DND-41 (cell line): Measurements from ENCODE around the gene HNRNPU.

Experiments used
- ATAC-seq: fragments of 200-7000 bp; cut with Tn5 transposase; 3 replicates; pipeline ENCODE4 v1.9.1; 2021; ENCODE audit warnings: low read depth; ENCODE audit not compliant: insufficient read depth
- DNase-seq: peaks from one replicate; pipeline ENCODE4 v3.0.0-alpha.2; 2020
- H2AFZ ChIP-seq: 2 replicates; pipeline ENCODE4 v1.6.0; 2012; ENCODE audit warnings: low read depth, low read length
- H3K27ac ChIP-seq: 2 replicates; pipeline ENCODE4 v1.5.1; 2012; ENCODE audit warnings: low read length, inconsistent platforms
- H3K27me3 ChIP-seq: fragments of 200-600 bp; sonication (generic); 2 replicates; pipeline ENCODE4 v1.6.0; 2012; ENCODE audit warnings: low read length, mild to moderate bottlenecking, inconsistent platforms; ENCODE audit not compliant: insufficient read depth, poor library complexity
- H3K36me3 ChIP-seq: 2 replicates; pipeline ENCODE4 v1.5.1; 2012; ENCODE audit warnings: low read length, inconsistent platforms; ENCODE audit not compliant: insufficient read depth
- H3K4me1 ChIP-seq: 2 replicates; pipeline ENCODE4 v1.5.1; 2012; ENCODE audit warnings: mild to moderate bottlenecking, low read length; ENCODE audit not compliant: insufficient read depth
- H3K4me2 ChIP-seq: 2 replicates; pipeline ENCODE4 v1.6.0; 2012; ENCODE audit warnings: mild to moderate bottlenecking, moderate library complexity, low read length, inconsistent platforms; ENCODE audit not compliant: insufficient read depth
- H3K4me3 ChIP-seq, 2 experiments: fragments of 200-600 bp in 1 of 2; shearing (Covaris generic) in 1 of 2; 2 replicates each; pipeline ENCODE4 v1.5.1; 2012 to 2016; ENCODE audit warnings: inconsistent platforms in 2 of 2, low read length in 2 of 2, mild to moderate bottlenecking in 2 of 2, low read depth in 1 of 2, moderate library complexity in 1 of 2
- H3K79me2 ChIP-seq: 2 replicates; pipeline ENCODE4 v1.6.0; 2012; ENCODE audit warnings: low read length, inconsistent platforms; ENCODE audit not compliant: insufficient read depth
- H3K9ac ChIP-seq: 2 replicates; pipeline ENCODE4 v1.6.0; 2012; ENCODE audit warnings: low read depth, mild to moderate bottlenecking, inconsistent platforms, low read length, moderate library complexity
- H3K9me3 ChIP-seq: 2 replicates; pipeline ENCODE4 v1.5.1; 2012; ENCODE audit warnings: low read length, moderate library complexity, mild to moderate bottlenecking, inconsistent platforms; ENCODE audit not compliant: insufficient read depth, severe bottlenecking
- H4K20me1 ChIP-seq: 2 replicates; pipeline ENCODE4 v1.6.0; 2012; ENCODE audit warnings: low read length; ENCODE audit not compliant: insufficient read depth
- EZH2 ChIP-seq: IDR thresholded peaks from 3 replicates; pipeline ENCODE4 v1.6.1; 2012; ENCODE audit warnings: borderline replicate concordance, low read depth, mild to moderate bottlenecking, moderate library complexity, low read length, inconsistent platforms; ENCODE audit not compliant: severe bottlenecking
- TF ChIP-seq, protein P1 (sequence below): IDR thresholded peaks from 2 replicates; pipeline ENCODE4 v1.5.1; 2012; ENCODE audit warnings: borderline replicate concordance, low read length, moderate library complexity, mild to moderate bottlenecking; ENCODE audit not compliant: poor library complexity, severe bottlenecking; ENCODE audit errors: extremely low read depth

The HNRNPU gene

DNA sequence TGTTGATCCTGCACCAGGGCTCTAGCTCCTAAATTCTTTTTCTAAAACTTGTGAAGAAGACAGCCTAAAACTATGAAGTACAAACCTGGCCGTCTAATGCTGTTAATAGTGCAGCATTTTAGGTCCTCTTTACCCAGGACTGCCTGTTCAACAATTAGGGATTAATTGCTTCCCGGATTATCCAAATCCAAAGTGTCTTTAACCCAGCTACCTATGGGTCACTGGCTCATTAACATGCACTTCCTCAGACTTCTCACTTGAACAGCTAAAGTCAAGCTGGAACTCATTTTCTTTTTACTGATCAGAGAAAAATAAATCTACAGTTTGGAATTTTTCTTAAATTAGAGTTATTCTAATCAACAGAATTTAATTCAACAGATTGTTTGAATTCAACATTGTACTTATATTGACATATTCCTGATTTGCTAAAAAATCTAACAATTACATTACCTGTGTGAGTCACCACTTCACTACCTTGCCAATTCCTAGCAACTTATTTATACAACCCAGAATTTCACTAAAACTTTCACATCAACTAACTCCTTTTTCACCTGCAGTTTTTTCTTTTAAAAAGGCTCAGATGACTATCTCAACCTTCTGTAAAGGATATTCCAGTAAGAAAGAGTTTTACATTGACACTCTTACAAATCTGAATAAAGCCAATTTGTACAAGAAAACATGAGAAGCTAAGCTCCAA lies 3.3 kb downstream of the HNRNPU start:
- H2AFZ ChIP-seq, result no peak overlapping the region
- TF ChIP-seq EZH2, result no peak
- TF ChIP-seq, protein P1, sequence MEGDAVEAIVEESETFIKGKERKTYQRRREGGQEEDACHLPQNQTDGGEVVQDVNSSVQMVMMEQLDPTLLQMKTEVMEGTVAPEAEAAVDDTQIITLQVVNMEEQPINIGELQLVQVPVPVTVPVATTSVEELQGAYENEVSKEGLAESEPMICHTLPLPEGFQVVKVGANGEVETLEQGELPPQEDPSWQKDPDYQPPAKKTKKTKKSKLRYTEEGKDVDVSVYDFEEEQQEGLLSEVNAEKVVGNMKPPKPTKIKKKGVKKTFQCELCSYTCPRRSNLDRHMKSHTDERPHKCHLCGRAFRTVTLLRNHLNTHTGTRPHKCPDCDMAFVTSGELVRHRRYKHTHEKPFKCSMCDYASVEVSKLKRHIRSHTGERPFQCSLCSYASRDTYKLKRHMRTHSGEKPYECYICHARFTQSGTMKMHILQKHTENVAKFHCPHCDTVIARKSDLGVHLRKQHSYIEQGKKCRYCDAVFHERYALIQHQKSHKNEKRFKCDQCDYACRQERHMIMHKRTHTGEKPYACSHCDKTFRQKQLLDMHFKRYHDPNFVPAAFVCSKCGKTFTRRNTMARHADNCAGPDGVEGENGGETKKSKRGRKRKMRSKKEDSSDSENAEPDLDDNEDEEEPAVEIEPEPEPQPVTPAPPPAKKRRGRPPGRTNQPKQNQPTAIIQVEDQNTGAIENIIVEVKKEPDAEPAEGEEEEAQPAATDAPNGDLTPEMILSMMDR, result no peak
- H3K27ac ChIP-seq, result peak overlapping the region; percentile 31
- H3K36me3 ChIP-seq, result peaks cover 76% of the 10 kb centered on the region
- no peaks in the 10 kb centered on the region for H3K9me3 ChIP-seq
- H3K4me1 ChIP-seq, result peaks cover 68% of the 10 kb centered on the region
- peak overlapping the region; percentile 96 for H3K9ac ChIP-seq
- peak overlapping the region; percentile 75 for H3K4me2 ChIP-seq
- peak overlapping the region; percentile 64 to 66; a peak in 3 of 4 replicates for H3K4me3 ChIP-seq
- ATAC-seq (no peak), DNase-seq (no peak)
- H3K79me2 ChIP-seq, result peaks cover 95% of the 10 kb centered on the region
- H4K20me1 ChIP-seq, result peaks cover 67% of the 10 kb centered on the region
- no peaks in the 10 kb centered on the region for H3K27me3 ChIP-seq

DNA sequence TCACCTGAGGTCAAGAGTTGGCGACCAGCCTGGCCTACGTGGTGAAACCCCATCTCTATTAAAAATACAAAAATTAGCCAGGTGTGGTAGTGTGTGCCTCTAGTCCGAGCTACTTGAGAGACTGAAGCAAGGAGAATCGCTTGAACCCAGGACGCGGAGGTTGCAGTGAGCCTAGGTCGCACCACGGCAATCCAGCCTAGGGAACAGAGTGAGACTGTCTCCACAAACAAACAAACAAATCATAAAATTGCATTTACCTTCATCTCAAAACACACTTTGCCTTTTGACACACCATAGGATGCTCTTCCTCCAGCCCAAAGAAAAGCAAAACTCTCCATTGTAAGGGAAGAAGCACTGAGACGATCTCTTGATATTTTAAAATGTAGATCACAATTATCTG lies 4.3 kb downstream of the HNRNPU start:
- ATAC-seq (no peak), DNase-seq (no peak)
- H3K4me2 ChIP-seq, result peak overlapping the region; percentile 75
- H3K9ac ChIP-seq, result peak overlapping the region; percentile 13; the same call in 1 of the 2 replicates
- no peaks in the 10 kb centered on the region for H3K27me3 ChIP-seq
- no peaks in the 10 kb centered on the region for H3K9me3 ChIP-seq
- H3K4me1 ChIP-seq, result peaks cover 67% of the 10 kb centered on the region
- H2AFZ ChIP-seq, result no peak overlapping the region
- H3K27ac ChIP-seq, result no peak overlapping the region
- peaks cover 86% of the 10 kb centered on the region for H3K36me3 ChIP-seq
- H3K4me3 ChIP-seq, result peak overlapping the region in 1 of 2 experiments; percentile 66; a peak in 2 of 4 replicates
- no peak for TF ChIP-seq EZH2
- TF ChIP-seq, protein P1, result no peak
- peaks cover 95% of the 10 kb centered on the region for H3K79me2 ChIP-seq
- H4K20me1 ChIP-seq, result peaks cover 77% of the 10 kb centered on the region

DNA sequence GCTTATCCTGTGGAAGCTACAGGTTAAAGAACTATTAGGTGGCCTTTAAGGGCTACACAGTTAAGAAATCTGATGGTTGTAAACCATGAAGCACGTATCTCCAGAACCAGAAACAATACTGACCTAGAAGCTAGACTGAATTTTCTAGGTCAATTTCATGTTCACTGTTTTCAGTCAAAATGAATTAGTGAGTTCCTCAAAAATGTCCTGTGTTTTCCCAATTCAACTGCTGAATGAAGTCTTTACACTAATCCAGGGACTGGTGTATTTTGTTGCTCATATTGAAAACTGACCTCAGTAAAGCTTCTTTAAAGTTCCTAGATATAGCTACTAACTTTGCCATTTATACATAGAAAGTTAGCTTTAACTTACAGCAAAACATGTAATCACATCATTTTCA lies 6.0 kb downstream of the HNRNPU start:
- Histone ChIP-seq H4K20me1 (peaks cover 86% of the 10 kb centered on the region), H3K36me3 (peaks cover 95% of the 10 kb centered on the region), H3K79me2 (peaks cover 97% of the 10 kb centered on the region), H3K27ac (no peak overlapping the region), H3K9ac (no peak overlapping the region), H2AFZ (no peak overlapping the region), H3K4me1 (peaks cover 65% of the 10 kb centered on the region), H3K4me2 (peak overlapping the region; percentile 75; the same call in 1 of the 2 replicates), H3K4me3 (peak overlapping the region in 1 of 2 experiments; percentile 2; a peak in 1 of 4 replicates), H3K9me3 (no peaks in the 10 kb centered on the region), H3K27me3 (no peaks in the 10 kb centered on the region)
- DNase-seq, result no peak
- TF ChIP-seq, protein P1, result no peak
- no peak for TF ChIP-seq EZH2
- ATAC-seq, result no peak
